HL-60 (cell line): ENCODE data around the gene NEURL1.

ENCODE experiments used
- DNase-seq, 2 experiments: peaks; one replicate each; pipeline ENCODE4 v3.0.0-alpha.2; 2010 to 2020; ENCODE audit warnings: low read depth in 1 of 2, low spot score in 1 of 2
- H3K27ac ChIP-seq: fragments of 250-450 bp; sonication (Bioruptor Pico); replicated peaks from 2 replicates; pipeline ENCODE4 v1.5.1; 2020; ENCODE audit warnings: mild to moderate bottlenecking, moderate library complexity
- H3K27me3 ChIP-seq: fragments of 250-450 bp; sonication (Bioruptor Pico); 2 replicates; pipeline ENCODE4 v1.5.1; 2021; ENCODE audit warnings: mild to moderate bottlenecking, moderate library complexity; ENCODE audit not compliant: insufficient read depth, poor library complexity, severe bottlenecking
- H3K4me3 ChIP-seq: replicated peaks from 2 replicates; pipeline ENCODE4 v1.5.1; 2011; ENCODE audit warnings: mild to moderate bottlenecking, control low read depth, low read length; ENCODE audit not compliant: insufficient read depth
- CTCF ChIP-seq: IDR thresholded peaks from one replicate; pipeline ENCODE4 v1.5.1; 2011; ENCODE audit warnings: low read length, control low read depth, inconsistent platforms; ENCODE audit not compliant: insufficient read depth
- GABPA ChIP-seq: IDR thresholded peaks from 2 replicates; pipeline ENCODE4 v1.6.1; 2012; ENCODE audit warnings: low read depth
- POLR2AphosphoS5 ChIP-seq: IDR thresholded peaks from 2 replicates; pipeline ENCODE4 v1.6.1; 2012; ENCODE audit warnings: low read depth
- REST ChIP-seq: IDR thresholded peaks from 2 replicates; pipeline ENCODE4 v1.6.1; 2012; ENCODE audit warnings: low read depth; ENCODE audit not compliant: insufficient replicate concordance
- SPI1 ChIP-seq: IDR thresholded peaks from 2 replicates; pipeline ENCODE4 v1.6.1; 2012; ENCODE audit warnings: low read depth, mild to moderate bottlenecking, borderline replicate concordance

Gene NEURL1

GRCh38 chr10:103578782-103579382, 85.4 kb downstream of the NEURL1 start:
- peaks cover 3% of the 10 kb centered on the region for H3K27me3 ChIP-seq
- no peak for TF ChIP-seq CTCF
- TF ChIP-seq REST: no peak
- no peak for TF ChIP-seq GABPA
- no peak for TF ChIP-seq SPI1
- no peak for TF ChIP-seq POLR2AphosphoS5
- DNase-seq: no peak
- H3K4me3 ChIP-seq: no peak overlapping the region
- no peak overlapping the region for H3K27ac ChIP-seq

GRCh38 chr10:103580011-103580410, 86.5 kb downstream of the NEURL1 start:
- TF ChIP-seq CTCF: no peak
- TF ChIP-seq POLR2AphosphoS5: no peak
- no peak for TF ChIP-seq GABPA
- no peak for TF ChIP-seq SPI1
- no peak for TF ChIP-seq REST

GRCh38 chr10:103580430-103580829, 86.9 kb downstream of the NEURL1 start:
- H3K27me3 ChIP-seq: peaks cover 3% of the 10 kb centered on the region
- TF ChIP-seq GABPA (no peak), REST (no peak), POLR2AphosphoS5 (no peak), SPI1 (no peak), CTCF (no peak)
- no peak for DNase-seq
- no peak overlapping the region for H3K27ac ChIP-seq
- no peak overlapping the region for H3K4me3 ChIP-seq

More at GRCh38 chr10:103580011-103580410, 86.5 kb downstream of the NEURL1 start:
- Histone ChIP-seq H3K27me3 (peaks cover 3% of the 10 kb centered on the region), H3K27ac (no peak overlapping the region), H3K4me3 (no peak overlapping the region)
- no peak for DNase-seq
